Stimulated activated memory B cell treated with anti-CD40 and anti-IgM and Interleukin-4, amounts not matched to agents 10 μg/mL and 1 μg/mL and 100 μg/mL, for 72 hours (primary cell): ENCODE data around the gene DMAC2L.
"Not testable (repeated sequence)": the region's sequence is repeated elsewhere in the genome, so short reads cannot be mapped to it uniquely, and the experiment has no call there.

Source experiments
- ATAC-seq: fragments of 150-1000 bp; cut with Tn5 transposase; 2 replicates; pipeline ENCODE4 v1.10.0; 2021
- H3K27ac Mint-ChIP-seq: one replicate; pipeline ENCODE4 v1.8.0; 2022; ENCODE audit warnings: mild to moderate bottlenecking, mixed read lengths
- H3K27me3 Mint-ChIP-seq: one replicate; pipeline ENCODE4 v1.8.0; 2022; ENCODE audit warnings: mixed read lengths
- H3K36me3 Mint-ChIP-seq: one replicate; pipeline ENCODE4 v1.8.0; 2022; ENCODE audit warnings: mixed read lengths
- H3K4me1 Mint-ChIP-seq: one replicate; pipeline ENCODE4 v1.8.0; 2022; ENCODE audit warnings: mixed read lengths
- H3K4me3 Mint-ChIP-seq: one replicate; pipeline ENCODE4 v1.8.0; 2022; ENCODE audit warnings: mild to moderate bottlenecking, moderate library complexity, mixed read lengths
- H3K9me3 Mint-ChIP-seq: one replicate; pipeline ENCODE4 v1.8.0; 2022; ENCODE audit warnings: mixed read lengths

The DMAC2L gene

GRCh38 chr14:50357753-50358395 lies 45.8 kb downstream of the DMAC2L start:
- Mint-ChIP-seq H3K9me3 (no peaks in the 10 kb centered on the region), H3K27ac (no peak overlapping the region), H3K4me1 (peaks cover 4% of the 10 kb centered on the region), H3K36me3 (peaks cover 31% of the 10 kb centered on the region), H3K27me3 (no peaks in the 10 kb centered on the region), H3K4me3 (no peak overlapping the region)
- ATAC-seq: no peak

- Mint-ChIP-seq H3K27me3 (no peaks in the 10 kb centered on the region), H3K9me3 (no peaks in the 10 kb centered on the region), H3K36me3 (peaks cover 31% of the 10 kb centered on the region), H3K27ac (no peak overlapping the region), H3K4me1 (peaks cover 18% of the 10 kb centered on the region), H3K4me3 (no peak overlapping the region)
- ATAC-seq: no peak
Measured at GRCh38 chr14:50359631-50360030, 47.5 kb downstream of the DMAC2L start.

GRCh38 chr14:50360093-50360492 lies 48.0 kb downstream of the DMAC2L start:
- Mint-ChIP-seq H3K9me3 (no peaks in the 10 kb centered on the region), H3K27ac (no peak overlapping the region), H3K27me3 (no peaks in the 10 kb centered on the region), H3K36me3 (peaks cover 31% of the 10 kb centered on the region), H3K4me1 (peaks cover 23% of the 10 kb centered on the region), H3K4me3 (no peak overlapping the region)
- ATAC-seq: no peak

- Mint-ChIP-seq H3K4me1 (peaks cover 25% of the 10 kb centered on the region), H3K27ac (no peak overlapping the region), H3K27me3 (no peaks in the 10 kb centered on the region), H3K9me3 (no peaks in the 10 kb centered on the region), H3K36me3 (peaks cover 31% of the 10 kb centered on the region), H3K4me3 (no peak overlapping the region)
- no peak for ATAC-seq
Measured at GRCh38 chr14:50360851-50361250, 48.7 kb downstream of the DMAC2L start.

- peaks cover 33% of the 10 kb centered on the region for H3K4me1 Mint-ChIP-seq
- ATAC-seq, H3K9me3 Mint-ChIP-seq, H3K27me3 Mint-ChIP-seq, H3K27ac Mint-ChIP-seq, H3K4me3 Mint-ChIP-seq: not testable (repeated sequence)
- peaks cover 25% of the 10 kb centered on the region for H3K36me3 Mint-ChIP-seq
Measured at GRCh38 chr14:50361473-50362403, 49.6 kb downstream of the DMAC2L start.

GRCh38 chr14:50362764-50363713 lies 50.9 kb downstream of the DMAC2L start:
- H3K4me1 Mint-ChIP-seq: peaks cover 39% of the 10 kb centered on the region
- H3K27me3 Mint-ChIP-seq: no peaks in the 10 kb centered on the region
- peak overlapping the region; percentile 91 for H3K27ac Mint-ChIP-seq

GRCh38 chr14:50363714-50364111 lies 51.6 kb downstream of the DMAC2L start:
- H3K36me3 Mint-ChIP-seq: peaks cover 5% of the 10 kb centered on the region
- peak; percentile 99 for ATAC-seq
- H3K4me1 Mint-ChIP-seq: peaks cover 39% of the 10 kb centered on the region
- peak overlapping the region; percentile 91 for H3K27ac Mint-ChIP-seq
- no peaks in the 10 kb centered on the region for H3K27me3 Mint-ChIP-seq
- peak overlapping the region; percentile 84 for H3K4me3 Mint-ChIP-seq
- no peaks in the 10 kb centered on the region for H3K9me3 Mint-ChIP-seq

More at GRCh38 chr14:50362764-50363713, 50.9 kb downstream of the DMAC2L start:
- Mint-ChIP-seq H3K4me3 (peak overlapping the region; percentile 84), H3K36me3 (peaks cover 12% of the 10 kb centered on the region), H3K9me3 (no peaks in the 10 kb centered on the region)
- ATAC-seq: peak; percentile 40

- H3K27ac Mint-ChIP-seq: no peak overlapping the region
- H3K27me3 Mint-ChIP-seq: no peaks in the 10 kb centered on the region
- H3K9me3 Mint-ChIP-seq: no peaks in the 10 kb centered on the region
- no peak overlapping the region for H3K4me3 Mint-ChIP-seq
- no peak for ATAC-seq
- H3K36me3 Mint-ChIP-seq: no peaks in the 10 kb centered on the region
- peaks cover 39% of the 10 kb centered on the region for H3K4me1 Mint-ChIP-seq
Measured at GRCh38 chr14:50364792-50365191, 52.7 kb downstream of the DMAC2L start.

- H3K4me1 Mint-ChIP-seq: peaks cover 39% of the 10 kb centered on the region
- H3K36me3 Mint-ChIP-seq, H3K4me3 Mint-ChIP-seq, H3K9me3 Mint-ChIP-seq, H3K27me3 Mint-ChIP-seq, ATAC-seq: not testable (repeated sequence)
- peak overlapping the region; percentile 12 for H3K27ac Mint-ChIP-seq
Measured at GRCh38 chr14:50365572-50365971, 53.4 kb downstream of the DMAC2L start.

- ATAC-seq: no peak
- H3K4me3 Mint-ChIP-seq: no peak overlapping the region
- no peaks in the 10 kb centered on the region for H3K9me3 Mint-ChIP-seq
Measured at GRCh38 chr14:50366115-50366514, 54.0 kb downstream of the DMAC2L start.

GRCh38 chr14:50366589-50366988 lies 54.5 kb downstream of the DMAC2L start:
- no peak overlapping the region for H3K4me3 Mint-ChIP-seq
- H3K27ac Mint-ChIP-seq: peak overlapping the region; percentile 12
- ATAC-seq: no peak

More at GRCh38 chr14:50366115-50366514, 54.0 kb downstream of the DMAC2L start:
- Mint-ChIP-seq H3K27me3 (no peaks in the 10 kb centered on the region), H3K36me3 (no peaks in the 10 kb centered on the region), H3K4me1 (peaks cover 39% of the 10 kb centered on the region), H3K27ac (peak overlapping the region; percentile 12)

GRCh38 chr14:50371546-50371945 lies 59.4 kb downstream of the DMAC2L start:
- H3K27me3 Mint-ChIP-seq: no peaks in the 10 kb centered on the region
- no peak for ATAC-seq
- no peak overlapping the region for H3K27ac Mint-ChIP-seq
- no peak overlapping the region for H3K4me3 Mint-ChIP-seq
- H3K4me1 Mint-ChIP-seq: peaks cover 8% of the 10 kb centered on the region
- no peaks in the 10 kb centered on the region for H3K9me3 Mint-ChIP-seq
- no peaks in the 10 kb centered on the region for H3K36me3 Mint-ChIP-seq

More at GRCh38 chr14:50366589-50366988, 54.5 kb downstream of the DMAC2L start:
- Mint-ChIP-seq H3K4me1 (peaks cover 39% of the 10 kb centered on the region), H3K9me3 (no peaks in the 10 kb centered on the region), H3K36me3 (no peaks in the 10 kb centered on the region), H3K27me3 (no peaks in the 10 kb centered on the region)

- no peaks in the 10 kb centered on the region for H3K9me3 Mint-ChIP-seq
Measured at GRCh38 chr14:50373959-50374358, 61.8 kb downstream of the DMAC2L start.

GRCh38 chr14:50375760-50376159 lies 63.6 kb downstream of the DMAC2L start:
- no peak overlapping the region for H3K27ac Mint-ChIP-seq
- no peaks in the 10 kb centered on the region for H3K4me1 Mint-ChIP-seq
- ATAC-seq: no peak
- no peaks in the 10 kb centered on the region for H3K27me3 Mint-ChIP-seq
- no peaks in the 10 kb centered on the region for H3K36me3 Mint-ChIP-seq
- no peaks in the 10 kb centered on the region for H3K9me3 Mint-ChIP-seq
- no peak overlapping the region for H3K4me3 Mint-ChIP-seq

More at GRCh38 chr14:50373959-50374358, 61.8 kb downstream of the DMAC2L start:
- no peak overlapping the region for H3K4me3 Mint-ChIP-seq
- no peak overlapping the region for H3K27ac Mint-ChIP-seq
- H3K4me1 Mint-ChIP-seq: no peaks in the 10 kb centered on the region
- no peaks in the 10 kb centered on the region for H3K27me3 Mint-ChIP-seq
- no peak for ATAC-seq
- no peaks in the 10 kb centered on the region for H3K36me3 Mint-ChIP-seq
